Left ventricle myocardium inferior (tissue), 1 donor: ENCODE results near the gene MUC21. TPM values are rescaled to one million over a fixed set of nuclear protein-coding genes. Genes with fewer than 3 reads are reported as not detected.

Experiments
- DNase-seq: peaks from one replicate; pipeline ENCODE4 v3.0.0-alpha.2; 2020
- H3K27ac ChIP-seq: fragments of 200-600 bp; replicated peaks from 2 replicates; pipeline ENCODE4 v1.8.0; 2021
- H3K27me3 ChIP-seq: fragments of 200-600 bp; 2 replicates; pipeline ENCODE4 v1.8.0; 2021; ENCODE audit warnings: low read depth
- H3K36me3 ChIP-seq: fragments of 200-600 bp; 2 replicates; pipeline ENCODE4 v1.8.0; 2021
- H3K4me1 ChIP-seq: fragments of 200-600 bp; 2 replicates; pipeline ENCODE4 v1.8.0; 2021
- H3K4me3 ChIP-seq: fragments of 200-600 bp; 2 replicates; pipeline ENCODE4 v1.8.0; 2021; ENCODE audit warnings: mild to moderate bottlenecking, moderate library complexity
- H3K9me3 ChIP-seq: fragments of 200-600 bp; replicated peaks from 2 replicates; pipeline ENCODE4 v1.8.0; 2021
- CTCF ChIP-seq: fragments of 200-600 bp; IDR thresholded peaks from 2 replicates; pipeline ENCODE4 v1.8.0; 2021; ENCODE audit warnings: antibody characterized with exemption, mild to moderate bottlenecking, borderline replicate concordance
- intact Hi-C: fragments of 100-400 bp; cut with micrococcal nuclease; formaldehyde crosslinking; loops from one replicate; pipeline ENCODE4 v1.11.0; 2022
- total RNA-seq: library from RNA; stranded (reverse); fragmentation: NEBNext Ultra II Directional; extraction: Animal tissue kit (Norgen Biotek cat#: 25700); gene quantifications from one replicate; pipeline ENCODE4 v1.2.1, GENCODE V29; 2021
- donor health status: DM: no; HTN: yes; CAD: no; lungs with severe emphysema.

Gene MUC21
- total RNA-seq, 1 donor from 2014 or later, result not detected

GRCh38 chr6:31037682-31038081 lies 54.2 kb downstream of the MUC21 start:
- peaks cover 11% of the 10 kb centered on the region for H3K4me1 ChIP-seq
- intact Hi-C loops, result no loop called here

GRCh38 chr6:31038559-31038958 lies 55.0 kb downstream of the MUC21 start:
- H3K27me3 ChIP-seq, result no peaks in the 10 kb centered on the region
- no peak overlapping the region for H3K4me3 ChIP-seq
- no peaks in the 10 kb centered on the region for H3K36me3 ChIP-seq
- DNase-seq, result no peak
- intact Hi-C loops, result no loop called here
- H3K9me3 ChIP-seq, result no peaks in the 10 kb centered on the region
- TF ChIP-seq CTCF, result no peak
- H3K4me1 ChIP-seq, result peaks cover 11% of the 10 kb centered on the region
- no peak overlapping the region for H3K27ac ChIP-seq

More at GRCh38 chr6:31037682-31038081, 54.2 kb downstream of the MUC21 start:
- H3K36me3 ChIP-seq, result no peaks in the 10 kb centered on the region
- TF ChIP-seq CTCF, result no peak
- no peak overlapping the region for H3K4me3 ChIP-seq
- H3K27me3 ChIP-seq, result no peaks in the 10 kb centered on the region
- no peaks in the 10 kb centered on the region for H3K9me3 ChIP-seq
- no peak overlapping the region for H3K27ac ChIP-seq
- no peak for DNase-seq

Other genes with a start within 250 kb of the MUC21 start
- 223 TPM for gene FLOT1, start 241.0 kb upstream of the MUC21 start, total RNA-seq
- gene IER3, start 239.2 kb upstream of the MUC21 start, total RNA-seq, result 41.4 TPM
- 28.2 TPM for gene DDR1, start 99.2 kb upstream of the MUC21 start, total RNA-seq
- 23.0 TPM for gene GTF2H4, start 75.5 kb upstream of the MUC21 start, total RNA-seq
- 21.0 TPM for gene VARS2, start 69.5 kb upstream of the MUC21 start, total RNA-seq
- not detected for gene SFTA2, start 51.5 kb upstream of the MUC21 start, total RNA-seq
- not detected for gene MUCL3, start 42.7 kb upstream of the MUC21 start, total RNA-seq
- 0.08 TPM for gene MUC22, start 26.8 kb downstream of the MUC21 start, total RNA-seq
- not detected for gene C6orf15, start 128.9 kb downstream of the MUC21 start, total RNA-seq
- 4.7 TPM for gene PSORS1C1, start 131.1 kb downstream of the MUC21 start, total RNA-seq
- gene CDSN, start 136.7 kb downstream of the MUC21 start, total RNA-seq, result not detected
- not detected for gene PSORS1C2, start 155.3 kb downstream of the MUC21 start, total RNA-seq
- 13.3 TPM for gene CCHCR1, start 174.1 kb downstream of the MUC21 start, total RNA-seq
- 2.8 TPM for gene TCF19, start 174.9 kb downstream of the MUC21 start, total RNA-seq
- gene POU5F1, start 187.0 kb downstream of the MUC21 start, total RNA-seq, result 0.69 TPM